Breast epithelium (tissue), 4 donors: ENCODE data around the gene SFTPA1. TPM values are rescaled to one million over a fixed set of nuclear protein-coding genes. Genes with fewer than 3 reads are reported as not detected.
"Not testable (repeated sequence)": the region's sequence is repeated elsewhere in the genome, so short reads cannot be mapped to it uniquely, and the experiment has no call there.

ENCODE experiments used
- DNase-seq, 2 donors: peaks; one replicate each; pipeline ENCODE4 v3.0.0-alpha.2; 2019; ENCODE audit warnings: low spot score in 2 of 2
- H3K27ac ChIP-seq, 2 donors: fragments of 200-600 bp; sonication (generic) in 1 of 2; one replicate each; pipeline ENCODE4 v1.5.1; 2016 to 2019; ENCODE audit warnings: mild to moderate bottlenecking in 1 of 2
- H3K27me3 ChIP-seq, 2 donors: fragments of 200-600 bp; sonication (generic) in 1 of 2; one replicate each; pipeline versions ENCODE4 v1.5.1 to v1.6.0; 2017 to 2019; ENCODE audit warnings: control low read depth in 1 of 2, mild to moderate bottlenecking in 1 of 2
- H3K36me3 ChIP-seq: fragments of 200-600 bp; one replicate; pipeline ENCODE4 v1.5.1; 2019
- H3K4me1 ChIP-seq, 2 donors: fragments of 200-600 bp; sonication (generic); one replicate each; pipeline ENCODE4 v1.5.1; 2016 to 2019; ENCODE audit warnings: control low read depth in 1 of 2
- H3K4me3 ChIP-seq, 3 donors: fragments of 200-600 bp; sonication (generic); 1 replicate in 2 of 3; 2 replicates in 1 of 3; pipeline ENCODE4 v1.5.1; 2016 to 2019; ENCODE audit warnings: mild to moderate bottlenecking in 3 of 3, moderate library complexity in 2 of 3
- H3K9me3 ChIP-seq, 2 donors: fragments of 200-600 bp; sonication (generic) in 1 of 2; one replicate each; pipeline ENCODE4 v1.5.1; 2016 to 2019; ENCODE audit warnings: control low read depth in 1 of 2
- CTCF ChIP-seq, 3 donors: fragments of 450-650 bp; IDR thresholded peaks; one replicate each; pipeline ENCODE4 v1.5.1; 2016 to 2017; ENCODE audit warnings: antibody characterized with exemption in 3 of 3, mild to moderate bottlenecking in 3 of 3, moderate library complexity in 3 of 3
- POLR2A ChIP-seq: fragments of 450-650 bp; IDR thresholded peaks from one replicate; pipeline ENCODE4 v1.6.1; 2016; ENCODE audit warnings: antibody characterized with exemption, mild to moderate bottlenecking, moderate library complexity
- POLR2AphosphoS5 ChIP-seq, 3 donors: sonication (generic); formaldehyde crosslinking; IDR thresholded peaks; one replicate each; pipeline ENCODE4 v1.6.1; 2017; ENCODE audit warnings: antibody characterized with exemption in 3 of 3
- intact Hi-C: fragments of 100-400 bp; cut with DNase I; formaldehyde crosslinking; loops from one replicate; pipeline ENCODE4 v1.15.1; 2023; ENCODE audit warnings: low total_unique reads
- total RNA-seq, 3 donors: library from RNA; depleted of rRNA; stranded (reverse); fragments of >200 nt; gene quantifications; one replicate each; pipeline ENCODE4 v1.1.0, GENCODE V29; 2016

The SFTPA1 gene
- total RNA-seq, 3 donors from 2014 or later, result not detected

GRCh38 chr10:79579361-79579760 lies 31.4 kb upstream of the SFTPA1 start:
- Histone ChIP-seq H3K27me3 (no peaks in the 10 kb centered on the region), H3K4me3 (no peak overlapping the region), H3K9me3 (no peaks in the 10 kb centered on the region), H3K4me1 (no peaks in the 10 kb centered on the region), H3K36me3 (no peaks in the 10 kb centered on the region), H3K27ac (no peak overlapping the region)
- DNase-seq, result no peak
- TF ChIP-seq POLR2A (no peak), CTCF (IDR thresholded peaks at IDR 0.05) (no peak), POLR2AphosphoS5 (IDR thresholded peaks at IDR 0.05) (no peak)
- intact Hi-C loops, result no loop called here

GRCh38 chr10:79581044-79581443 lies 29.7 kb upstream of the SFTPA1 start:
- Histone ChIP-seq H3K4me3 (no peak overlapping the region), H3K27me3 (no peaks in the 10 kb centered on the region), H3K27ac (no peak overlapping the region), H3K9me3 (no peaks in the 10 kb centered on the region), H3K36me3 (no peaks in the 10 kb centered on the region), H3K4me1 (no peaks in the 10 kb centered on the region)
- TF ChIP-seq POLR2A (no peak), CTCF (IDR thresholded peaks at IDR 0.05) (no peak), POLR2AphosphoS5 (IDR thresholded peaks at IDR 0.05) (no peak)
- DNase-seq, result no peak
- intact Hi-C loops, result no loop called here

- Histone ChIP-seq H3K4me1 (no peaks in the 10 kb centered on the region), H3K27ac (no peak overlapping the region), H3K4me3 (no peak overlapping the region), H3K36me3 (no peaks in the 10 kb centered on the region), H3K9me3 (no peaks in the 10 kb centered on the region), H3K27me3 (no peaks in the 10 kb centered on the region)
- intact Hi-C loops, result no loop called here
- TF ChIP-seq CTCF (IDR thresholded peaks at IDR 0.05), result no peak
- TF ChIP-seq POLR2AphosphoS5 (IDR thresholded peaks at IDR 0.05), result no peak
- no peak for TF ChIP-seq POLR2A
- no peak for DNase-seq
These were observed 28.6 kb upstream of the SFTPA1 start for GRCh38 chr10:79582096-79582495.

GRCh38 chr10:79582954-79583353 lies 27.8 kb upstream of the SFTPA1 start:
- DNase-seq, intact Hi-C loops: not testable (repeated sequence)

GRCh38 chr10:79583488-79584024 lies 27.2 kb upstream of the SFTPA1 start:
- H3K9me3 ChIP-seq, result no peaks in the 10 kb centered on the region
- TF ChIP-seq CTCF (IDR thresholded peaks at IDR 0.05) (no peak), POLR2AphosphoS5 (IDR thresholded peaks at IDR 0.05) (no peak), POLR2A (no peak)
- no peaks in the 10 kb centered on the region for H3K27me3 ChIP-seq
- no peak overlapping the region for H3K4me3 ChIP-seq
- H3K4me1 ChIP-seq, result no peaks in the 10 kb centered on the region
- H3K27ac ChIP-seq, result no peak overlapping the region
- no peaks in the 10 kb centered on the region for H3K36me3 ChIP-seq
- intact Hi-C loops, result no loop called here
- DNase-seq, result no peak

More at GRCh38 chr10:79582954-79583353, 27.8 kb upstream of the SFTPA1 start:
- not testable (repeated sequence) for H3K27ac ChIP-seq, H3K4me3 ChIP-seq, H3K36me3 ChIP-seq, H3K9me3 ChIP-seq, H3K27me3 ChIP-seq, H3K4me1 ChIP-seq
